Measurements from ENCODE around the gene RBM38. TPM values are rescaled to one million over a fixed set of nuclear protein-coding genes. Genes with fewer than 3 reads are reported as not detected.

The RBM38 gene
- total and polyA plus RNA-seq, 2 of the 13 experiments (the other 11 are each of a cell fraction or from before 2014, with no cell fraction given), result 24.2 to 34.2 TPM

DNA sequence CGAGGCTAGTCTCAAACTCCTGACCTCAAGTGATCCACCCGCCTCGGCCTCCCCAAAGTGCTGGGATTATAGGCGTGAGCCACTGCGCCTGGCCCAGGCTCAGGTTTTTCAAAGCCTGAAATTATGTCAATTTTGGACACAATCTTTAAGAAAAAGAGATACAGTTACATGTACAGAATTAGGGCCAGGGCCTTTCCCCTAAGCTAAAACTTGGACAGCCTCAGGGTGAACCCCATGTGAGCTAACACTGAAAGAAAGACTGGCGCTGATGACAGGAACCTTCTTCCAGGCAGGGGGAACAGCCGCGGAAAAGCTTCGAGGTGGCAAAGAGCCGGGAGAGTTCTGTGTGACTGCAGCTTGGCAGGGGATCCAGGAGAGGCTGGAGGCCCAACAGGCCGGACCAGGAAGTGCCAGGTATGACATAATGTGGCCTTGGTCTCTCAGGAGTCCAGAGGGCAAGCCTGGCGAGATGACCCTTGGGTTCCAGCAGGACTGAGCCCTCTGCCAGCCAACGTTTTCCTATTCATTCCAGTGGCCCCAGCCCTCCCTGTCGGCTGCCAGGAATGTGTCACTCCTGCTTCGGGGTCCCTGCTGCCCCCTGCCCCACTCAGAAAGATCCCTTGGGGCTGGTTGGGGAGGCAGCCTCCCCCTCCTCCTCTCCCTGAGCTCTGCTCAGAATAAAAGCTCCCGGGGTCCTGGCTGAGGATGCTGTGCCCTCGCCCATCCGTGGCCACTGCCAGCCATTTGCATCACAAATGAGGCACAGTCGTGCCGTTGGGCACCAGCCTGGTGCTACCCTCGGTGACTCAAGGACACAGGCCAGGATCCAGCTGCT lies 37.3 kb downstream of the RBM38 start (continued):
- TF ChIP-seq SP5 (CRISPR knock-in tag; IDR thresholded peaks at IDR 0.05; ENCODE audit: borderline replicate concordance, low read depth), result no peak
- TF ChIP-seq AHR (CRISPR knock-in tag; IDR thresholded peaks at IDR 0.05), result no peak
- no peak for TF ChIP-seq ZNF549 (CRISPR knock-in tag; IDR thresholded peaks at IDR 0.05)
- TF ChIP-seq RNF219 (CRISPR knock-in tag; IDR thresholded peaks at IDR 0.05), result no peak
- TF ChIP-seq, protein P1, sequence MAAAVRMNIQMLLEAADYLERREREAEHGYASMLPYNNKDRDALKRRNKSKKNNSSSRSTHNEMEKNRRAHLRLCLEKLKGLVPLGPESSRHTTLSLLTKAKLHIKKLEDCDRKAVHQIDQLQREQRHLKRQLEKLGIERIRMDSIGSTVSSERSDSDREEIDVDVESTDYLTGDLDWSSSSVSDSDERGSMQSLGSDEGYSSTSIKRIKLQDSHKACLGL (CRISPR knock-in tag; IDR thresholded peaks at IDR 0.05), result no peak
- no peak for TF ChIP-seq KDM5A (IDR thresholded peaks at IDR 0.05; ENCODE audit: borderline replicate concordance, low read length)
- TF ChIP-seq, protein P2, sequence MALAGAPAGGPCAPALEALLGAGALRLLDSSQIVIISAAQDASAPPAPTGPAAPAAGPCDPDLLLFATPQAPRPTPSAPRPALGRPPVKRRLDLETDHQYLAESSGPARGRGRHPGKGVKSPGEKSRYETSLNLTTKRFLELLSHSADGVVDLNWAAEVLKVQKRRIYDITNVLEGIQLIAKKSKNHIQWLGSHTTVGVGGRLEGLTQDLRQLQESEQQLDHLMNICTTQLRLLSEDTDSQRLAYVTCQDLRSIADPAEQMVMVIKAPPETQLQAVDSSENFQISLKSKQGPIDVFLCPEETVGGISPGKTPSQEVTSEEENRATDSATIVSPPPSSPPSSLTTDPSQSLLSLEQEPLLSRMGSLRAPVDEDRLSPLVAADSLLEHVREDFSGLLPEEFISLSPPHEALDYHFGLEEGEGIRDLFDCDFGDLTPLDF (CRISPR knock-in tag; IDR thresholded peaks at IDR 0.05), result no peak
- TF ChIP-seq NCOA1 (CRISPR knock-in tag; IDR thresholded peaks at IDR 0.05), result no peak
- no peak for TF ChIP-seq AGO2 (optimal IDR thresholded peaks at IDR 0.05; ENCODE audit: low read depth, low read length)
- TF ChIP-seq SMAD9 (CRISPR knock-in tag; IDR thresholded peaks at IDR 0.05), result no peak
- no peak for TF ChIP-seq ZNF777 (CRISPR knock-in tag; IDR thresholded peaks at IDR 0.05)
- TF ChIP-seq KDM5B (CRISPR knock-in tag; IDR thresholded peaks at IDR 0.05; ENCODE audit: borderline replicate concordance), result 0 out of 2 replicates have a peak, but pooled peaks have one; percentile 20
- TF ChIP-seq KAT8 (CRISPR knock-in tag; IDR thresholded peaks at IDR 0.05), result peak; percentile 71; the same call in 1 of the 2 replicates
- TF ChIP-seq CREB1 (IDR thresholded peaks at IDR 0.05), result peak; percentile 11; the same call in 1 of the 2 replicates
- no peak for TF ChIP-seq CREB1 (CRISPR knock-in tag; IDR thresholded peaks at IDR 0.05)
- no peak for TF ChIP-seq IKZF4 (CRISPR knock-in tag; IDR thresholded peaks at IDR 0.05; ENCODE audit: borderline replicate concordance, low read depth, not compliant biosample characterization)
- TF ChIP-seq ZNF713 (CRISPR knock-in tag; IDR thresholded peaks at IDR 0.05), result no peak
- no peak for TF ChIP-seq IRF2 (CRISPR knock-in tag; IDR thresholded peaks at IDR 0.05)
- TF ChIP-seq POGZ (CRISPR knock-in tag; IDR thresholded peaks at IDR 0.05), result peak; percentile 69
- TF ChIP-seq MTERF4 (CRISPR knock-in tag; IDR thresholded peaks at IDR 0.05), result no peak
- 0 out of 2 replicates have a peak, but pooled peaks have one; percentile 26 for TF ChIP-seq NCOR1 (IDR thresholded peaks at IDR 0.05; ENCODE audit: borderline replicate concordance, low read length)
- TF ChIP-seq TBX3 (IDR thresholded peaks at IDR 0.05; ENCODE audit: borderline replicate concordance), result no peak
- peak; percentile 8; the same call in 1 of the 2 replicates for TF ChIP-seq HOMEZ (CRISPR knock-in tag; IDR thresholded peaks at IDR 0.05; ENCODE audit: low read depth)
- TF ChIP-seq ZSCAN9 (CRISPR knock-in tag; IDR thresholded peaks at IDR 0.05; ENCODE audit: borderline replicate concordance), result no peak
